GM18858 (cell line): ENCODE data around the gene CDHR1.

ENCODE experiments used
- ATAC-seq: cut with Tn5 transposase; IDR thresholded peaks from one replicate; pipeline ENCODE4 v1.9.1; 2021; ENCODE audit not compliant: unreplicated experiment

The CDHR1 gene

DNA sequence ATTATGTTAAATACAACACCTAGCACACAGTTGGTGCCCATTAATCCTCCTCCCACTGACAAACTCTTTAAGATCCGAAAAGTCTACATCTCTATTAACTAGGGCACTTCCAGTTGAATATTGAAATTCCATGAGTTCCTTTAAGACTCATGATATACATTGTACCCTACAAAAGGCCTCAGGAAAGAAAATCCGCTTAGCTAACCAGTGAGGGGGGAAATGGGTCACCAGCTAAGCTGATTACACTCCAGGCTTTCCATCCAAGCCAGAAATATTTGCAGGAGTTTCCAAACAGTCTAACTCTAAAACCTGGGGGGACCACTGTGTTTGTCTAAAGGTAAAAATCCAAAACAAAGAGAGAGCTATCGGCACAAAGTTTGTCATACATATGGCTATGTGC, 32.3 kb downstream of the CDHR1 start:
- ATAC-seq, result no peak

DNA sequence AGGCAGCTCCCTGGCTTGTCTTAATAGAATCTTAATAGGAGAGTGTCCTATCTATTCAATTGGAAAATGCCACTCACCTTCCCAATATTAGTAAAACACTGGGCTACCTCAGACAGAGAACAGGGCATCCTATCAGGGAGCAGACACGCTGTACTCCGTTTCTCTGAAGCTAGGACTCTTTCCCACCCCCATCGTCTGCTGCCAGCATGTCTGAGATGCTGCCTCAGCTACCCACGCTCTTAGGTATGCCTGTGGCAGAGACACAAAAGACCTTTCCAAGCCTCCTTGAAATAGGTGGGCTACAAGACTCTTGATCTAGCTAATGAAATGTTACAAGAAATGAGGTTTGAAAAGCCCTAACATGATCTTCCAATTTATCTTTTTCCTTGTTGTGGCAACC, 33.5 kb downstream of the CDHR1 start:
- ATAC-seq, result no peak

DNA sequence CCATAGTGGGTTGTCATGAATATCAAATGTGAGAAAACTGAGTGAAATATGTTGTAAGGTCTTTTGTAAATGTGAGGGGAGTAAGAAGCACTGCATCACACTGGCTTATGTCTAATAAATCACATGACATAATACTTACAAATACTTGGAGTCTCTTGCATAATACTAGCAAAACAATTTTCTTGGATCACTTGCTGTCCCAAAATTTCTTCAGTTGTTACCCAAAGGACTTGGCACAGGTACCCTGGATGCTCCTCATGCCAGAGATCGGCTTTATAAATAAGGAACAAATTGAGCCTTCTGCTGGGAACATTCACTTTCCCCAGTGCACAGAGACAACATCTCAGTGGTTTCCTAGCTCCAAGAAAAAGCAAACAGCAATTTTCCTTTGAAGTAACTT, 36.0 kb downstream of the CDHR1 start:
- no peak for ATAC-seq

DNA sequence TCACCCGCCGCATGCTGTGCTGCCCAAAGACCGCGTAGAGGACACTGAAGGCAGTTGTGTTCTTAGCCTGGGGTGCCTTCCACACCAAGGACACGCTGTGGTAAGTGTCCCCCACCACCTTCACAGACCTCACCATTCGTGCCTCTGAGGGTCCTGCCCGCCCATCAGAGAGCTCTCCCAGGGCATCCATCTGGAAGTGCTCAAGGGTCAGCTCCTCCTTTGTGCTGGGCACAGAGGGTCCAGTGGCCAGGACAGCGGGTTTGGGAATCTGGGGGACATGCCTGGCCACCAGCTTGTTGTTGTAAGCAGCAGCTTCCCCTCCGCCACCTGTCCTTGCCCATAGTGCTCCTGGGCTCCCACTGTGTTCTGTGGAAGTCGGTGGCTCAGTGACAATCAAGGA, 38.0 kb downstream of the CDHR1 start:
- ATAC-seq, result no peak

DNA sequence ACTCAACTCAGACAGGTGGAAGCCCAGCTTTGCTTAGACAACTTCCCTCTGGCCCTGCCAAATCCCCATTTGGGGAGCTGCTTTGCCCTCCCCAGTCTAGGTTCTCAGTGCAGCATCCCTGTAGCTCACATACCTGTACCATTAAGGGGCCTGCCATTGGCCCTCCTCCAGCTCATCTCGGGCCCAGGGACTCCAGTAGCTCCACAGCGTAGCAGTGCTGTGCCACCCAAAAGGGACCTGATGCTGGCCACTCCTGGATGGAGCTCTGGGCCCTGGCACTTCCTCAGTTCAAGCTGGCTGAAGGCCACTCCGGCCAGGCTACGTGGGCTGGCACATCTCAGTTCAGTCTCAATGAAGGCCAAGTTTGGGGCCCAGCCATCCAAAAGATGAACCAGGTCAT, 39.6 kb downstream of the CDHR1 start:
- no peak for ATAC-seq

DNA sequence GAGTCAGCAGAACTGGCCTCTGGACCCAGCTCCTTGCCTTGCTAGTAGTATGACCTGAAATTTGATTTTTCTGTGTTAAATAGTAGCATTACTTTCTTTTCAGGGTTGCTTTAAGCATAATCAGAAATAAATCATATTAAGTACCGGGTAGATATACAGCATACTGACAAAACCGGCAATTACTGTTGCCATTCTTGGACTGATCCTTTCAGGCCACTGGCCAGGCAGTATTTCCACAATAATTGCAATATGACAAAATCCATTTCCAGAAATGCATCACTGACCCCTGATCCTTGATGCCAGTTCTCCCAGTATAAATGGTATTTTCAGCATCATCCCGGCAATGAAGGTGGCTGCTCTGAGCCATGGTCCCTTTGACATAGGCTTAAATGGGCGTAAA, 40.1 kb downstream of the CDHR1 start:
- no peak for ATAC-seq

DNA sequence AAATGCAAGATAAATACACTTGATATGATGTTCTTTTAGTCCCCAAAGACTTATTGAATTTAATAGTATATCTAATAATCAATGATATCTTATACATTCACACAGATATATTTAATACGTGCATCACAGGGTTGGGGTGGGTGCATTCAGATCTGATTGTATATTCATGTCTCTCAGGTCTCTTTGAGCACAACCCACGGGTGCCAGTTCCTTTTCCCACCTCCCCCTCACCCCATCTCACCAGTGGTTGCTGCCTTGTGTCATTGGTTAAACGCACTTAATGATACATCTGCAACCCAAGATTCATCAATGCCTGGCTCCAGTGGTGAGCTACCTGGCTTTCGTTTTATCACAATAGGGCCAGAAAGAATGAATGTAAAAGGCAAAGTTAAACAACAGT, 40.8 kb downstream of the CDHR1 start:
- no peak for ATAC-seq

DNA sequence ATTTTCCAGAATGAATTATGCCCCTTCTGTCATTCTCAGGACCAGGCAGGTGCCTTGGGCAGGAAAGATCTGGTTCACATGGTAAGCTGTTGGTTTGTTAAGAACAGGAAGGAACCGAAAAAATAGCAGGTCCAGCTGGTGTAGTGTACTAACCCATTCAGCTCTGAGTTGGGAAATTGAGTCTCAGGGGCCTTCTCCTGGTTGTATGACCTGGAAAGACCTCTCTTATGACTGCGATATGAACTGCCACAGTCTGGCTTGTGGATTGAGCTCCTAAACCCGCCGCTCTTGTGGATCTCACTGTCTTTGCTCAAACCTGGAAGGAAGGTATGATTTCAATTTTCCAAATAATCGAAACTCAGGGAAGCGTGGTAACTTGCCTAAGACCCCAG, 42.5 kb downstream of the CDHR1 start:
- ATAC-seq, result no peak

DNA sequence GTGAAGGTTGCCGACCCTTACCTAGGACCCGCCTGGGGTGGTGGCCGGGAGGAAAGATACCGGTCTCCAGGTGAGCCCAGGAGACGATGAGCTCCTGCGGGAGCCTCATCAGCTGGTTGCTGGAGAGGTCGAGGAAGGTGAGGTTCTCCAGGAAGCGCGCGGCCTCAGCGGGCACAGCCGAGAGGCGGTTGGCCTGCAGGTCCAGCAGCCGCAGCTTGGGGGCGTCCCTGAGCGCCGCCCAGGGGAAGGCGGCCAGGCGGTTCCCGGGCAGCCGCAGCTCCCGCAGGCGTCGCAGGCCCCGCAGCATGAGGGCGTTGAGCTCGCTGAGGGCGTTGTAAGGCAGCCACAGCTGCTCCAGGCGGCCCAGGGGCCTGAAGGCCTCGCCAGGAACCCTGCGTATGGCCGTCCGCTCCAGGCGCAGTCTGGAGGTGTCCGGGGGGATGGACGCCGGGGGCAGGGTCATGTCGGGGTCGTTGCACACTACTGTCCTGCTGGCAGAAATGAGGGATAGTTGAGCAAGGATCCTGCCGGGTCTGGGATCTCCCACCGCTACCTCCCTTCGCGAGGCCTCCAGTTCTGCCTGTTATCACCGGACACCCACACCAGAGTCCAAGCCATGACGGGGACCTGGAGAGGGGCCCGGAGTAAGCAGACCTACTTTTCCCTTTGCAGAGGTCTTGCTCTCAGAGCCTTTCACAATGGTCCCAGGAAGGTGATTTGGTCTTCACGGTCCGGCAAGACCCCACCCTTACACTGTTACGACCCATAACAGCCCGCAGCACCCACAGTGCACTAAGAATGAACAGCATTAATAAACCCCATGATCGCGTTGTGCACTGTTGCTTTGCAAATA, 43.1 kb downstream of the CDHR1 start:
- ATAC-seq, result no peak

DNA sequence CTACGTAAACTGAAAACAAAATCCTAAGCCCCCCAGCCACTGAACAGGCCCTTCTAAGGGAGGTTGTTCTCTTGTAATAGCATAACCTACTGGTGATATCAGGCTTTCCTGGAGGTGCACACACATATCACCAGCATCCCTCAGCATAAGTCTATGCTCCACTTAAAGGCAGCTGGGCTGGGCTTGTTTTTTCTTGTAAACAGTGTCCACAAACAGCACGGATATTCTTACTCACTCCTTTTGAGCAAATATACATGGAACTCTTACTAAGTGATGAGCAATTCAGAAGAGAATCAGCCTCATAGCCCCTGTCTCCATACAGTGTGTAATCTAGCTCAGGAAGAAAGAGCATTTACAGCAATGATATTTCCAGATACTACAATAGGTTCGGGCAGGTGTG, 44.6 kb downstream of the CDHR1 start:
- ATAC-seq, result no peak

DNA sequence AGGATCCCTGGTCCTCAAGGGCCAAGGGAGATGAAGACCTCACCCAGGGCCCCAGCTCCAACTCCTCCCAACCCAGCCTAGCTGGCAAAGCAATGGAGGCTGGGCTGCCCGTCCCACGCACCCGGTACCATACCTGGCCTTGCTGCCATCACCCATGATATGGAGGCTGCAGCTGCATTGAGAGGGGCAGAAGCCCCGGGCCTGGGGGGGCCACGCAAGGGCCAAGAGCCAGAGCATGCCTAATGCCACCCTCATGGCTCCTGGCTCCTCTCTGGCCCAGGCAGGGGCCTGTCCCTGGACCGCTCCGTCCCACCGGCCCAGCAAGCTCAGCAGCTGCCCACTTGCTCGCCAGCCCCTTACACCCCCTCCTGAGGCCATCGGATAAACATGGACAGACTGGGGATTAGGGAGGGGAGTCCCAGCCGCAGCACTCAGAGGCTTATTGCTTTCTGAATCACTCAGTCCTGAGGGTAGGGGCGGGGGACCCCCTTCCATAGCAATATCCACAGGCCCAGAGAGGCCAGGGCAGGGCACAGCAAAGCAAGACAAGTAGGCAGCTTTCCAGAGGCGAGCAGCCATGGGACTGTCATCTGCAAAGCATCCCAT, 47.0 kb downstream of the CDHR1 start, which contains the start of gene LRIT1:
TSS of gene LRIT1 (minus strand) at position 362 of the 606 bp plus-strand sequence. CDS start at position 255, 107 bp downstream.
- no peak for ATAC-seq

DNA sequence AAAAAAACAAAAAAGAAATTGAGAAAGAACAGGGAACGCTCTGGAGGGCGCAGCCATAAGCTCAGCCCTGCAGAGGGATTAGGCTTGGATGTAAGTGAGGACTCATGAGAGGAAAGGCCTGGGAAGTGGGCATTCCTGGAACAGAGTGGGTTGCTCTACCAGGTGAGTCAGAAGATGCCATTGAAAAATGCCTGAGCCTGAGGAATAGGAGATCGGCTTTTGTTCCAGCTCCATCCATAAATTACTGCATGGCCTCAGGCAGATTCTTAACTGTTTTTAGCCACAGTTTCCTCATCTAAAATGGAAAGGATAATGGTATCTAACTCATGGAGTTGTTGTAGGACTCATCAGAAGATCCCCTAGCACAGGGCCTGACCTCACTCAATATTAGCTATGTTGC, 49.4 kb downstream of the CDHR1 start:
- no peak for ATAC-seq

DNA sequence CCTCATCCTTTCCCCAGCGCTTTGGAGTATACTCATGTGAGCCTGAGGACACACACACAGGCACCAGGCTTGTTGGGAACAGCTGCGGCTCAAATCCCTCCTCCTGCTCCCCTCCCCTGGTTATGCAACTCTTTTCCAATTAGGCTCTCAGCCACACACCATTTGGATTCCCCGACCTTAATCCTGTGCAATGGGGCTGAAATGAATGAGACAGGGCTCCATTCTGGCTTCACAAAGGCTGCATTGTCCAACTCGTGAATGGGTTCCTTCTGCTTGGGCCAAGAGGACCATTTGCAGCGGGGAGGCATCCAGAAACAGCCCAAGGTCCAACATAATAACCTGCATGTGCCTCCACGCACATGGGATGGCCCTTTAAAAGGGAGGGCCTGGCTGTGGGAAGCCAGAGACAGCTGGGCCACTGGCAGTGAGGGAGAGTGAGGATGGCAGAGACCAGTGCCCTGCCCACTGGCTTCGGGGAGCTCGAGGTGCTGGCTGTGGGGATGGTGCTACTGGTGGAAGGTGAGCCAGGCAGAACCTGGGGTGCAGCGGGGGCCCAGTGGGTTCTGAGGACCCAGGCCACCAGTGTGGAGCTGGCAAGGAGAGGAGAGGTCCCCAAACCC, 50.4 kb downstream of the CDHR1 start, which contains the start of gene RGR:
TSS of gene RGR (plus strand) at position 403 of the 620 bp plus-strand sequence. CDS start at position 441, 38 bp downstream.
- no peak for ATAC-seq

DNA sequence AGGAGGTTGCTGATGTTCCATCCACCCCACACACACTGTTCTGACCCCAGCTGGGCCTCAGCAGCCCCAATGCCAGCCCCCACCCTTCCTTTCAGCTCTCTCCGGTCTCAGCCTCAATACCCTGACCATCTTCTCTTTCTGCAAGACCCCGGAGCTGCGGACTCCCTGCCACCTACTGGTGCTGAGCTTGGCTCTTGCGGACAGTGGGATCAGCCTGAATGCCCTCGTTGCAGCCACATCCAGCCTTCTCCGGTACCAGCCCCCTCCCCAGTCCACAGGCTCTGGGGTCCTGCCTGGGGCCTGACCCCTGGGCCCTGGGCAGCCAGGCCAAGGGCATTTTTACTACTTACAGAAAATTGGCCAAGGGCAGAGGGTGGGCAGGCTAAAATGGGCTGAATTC, 53.2 kb downstream of the CDHR1 start:
- no peak for ATAC-seq

DNA sequence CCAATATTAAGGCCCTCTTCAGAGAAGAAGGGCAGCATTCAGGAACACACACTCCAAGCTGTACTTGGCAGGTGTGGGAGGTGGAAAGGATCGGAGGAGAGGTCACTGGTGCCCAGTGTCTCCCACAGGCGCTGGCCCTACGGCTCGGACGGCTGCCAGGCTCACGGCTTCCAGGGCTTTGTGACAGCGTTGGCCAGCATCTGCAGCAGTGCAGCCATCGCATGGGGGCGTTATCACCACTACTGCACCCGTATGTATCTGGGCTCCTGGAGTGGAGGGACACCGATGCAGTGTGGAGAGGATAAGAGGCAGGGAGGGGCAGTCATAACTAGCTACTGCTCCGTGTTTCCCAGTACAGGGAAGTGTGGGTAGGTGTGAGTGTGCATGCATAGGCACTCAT, 54.5 kb downstream of the CDHR1 start:
- ATAC-seq, result no peak

DNA sequence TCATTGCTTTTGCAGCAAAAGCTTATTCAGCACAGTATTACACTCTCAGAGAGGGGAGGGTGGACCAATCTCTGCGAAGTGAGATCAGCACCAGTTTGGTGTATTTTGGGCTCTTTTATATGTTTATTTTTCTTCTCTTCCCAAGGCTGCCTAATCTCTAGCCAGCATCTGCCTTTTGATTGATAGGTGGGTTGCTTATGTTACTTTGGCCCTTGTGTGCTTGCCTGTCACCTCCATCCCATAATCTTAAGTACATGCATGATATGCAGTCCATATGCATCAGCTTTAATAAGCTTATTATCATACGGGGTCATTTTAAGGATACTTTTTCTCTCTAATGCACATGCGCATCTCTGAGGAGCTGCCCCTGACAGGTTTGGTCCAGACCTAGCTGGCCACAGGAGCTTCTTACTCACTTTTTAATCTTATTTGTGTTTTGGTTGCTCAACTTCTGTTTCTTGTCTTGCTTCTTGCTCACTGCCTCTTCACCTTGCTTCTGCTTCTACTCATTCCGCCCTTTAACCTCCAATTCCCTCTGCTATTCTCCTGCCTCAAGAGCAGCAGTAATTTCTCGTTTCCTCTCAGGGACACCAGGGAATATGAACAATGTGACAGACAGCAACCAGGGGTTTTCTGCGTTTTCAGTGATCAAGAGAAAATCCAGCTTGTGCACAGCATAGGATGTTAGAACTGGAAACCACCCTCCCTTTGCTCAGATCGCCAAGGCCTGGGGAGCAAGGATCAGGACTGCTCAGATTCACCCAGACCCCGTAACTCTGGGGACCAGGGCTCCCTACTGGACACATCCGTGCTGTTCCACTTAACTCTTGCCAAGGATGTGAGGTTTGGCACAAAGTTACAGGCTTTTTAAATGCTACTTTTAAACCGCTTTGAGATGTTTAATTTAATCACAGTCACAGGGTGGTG, 60.5 kb downstream of the CDHR1 start:
- ATAC-seq, result no peak

DNA sequence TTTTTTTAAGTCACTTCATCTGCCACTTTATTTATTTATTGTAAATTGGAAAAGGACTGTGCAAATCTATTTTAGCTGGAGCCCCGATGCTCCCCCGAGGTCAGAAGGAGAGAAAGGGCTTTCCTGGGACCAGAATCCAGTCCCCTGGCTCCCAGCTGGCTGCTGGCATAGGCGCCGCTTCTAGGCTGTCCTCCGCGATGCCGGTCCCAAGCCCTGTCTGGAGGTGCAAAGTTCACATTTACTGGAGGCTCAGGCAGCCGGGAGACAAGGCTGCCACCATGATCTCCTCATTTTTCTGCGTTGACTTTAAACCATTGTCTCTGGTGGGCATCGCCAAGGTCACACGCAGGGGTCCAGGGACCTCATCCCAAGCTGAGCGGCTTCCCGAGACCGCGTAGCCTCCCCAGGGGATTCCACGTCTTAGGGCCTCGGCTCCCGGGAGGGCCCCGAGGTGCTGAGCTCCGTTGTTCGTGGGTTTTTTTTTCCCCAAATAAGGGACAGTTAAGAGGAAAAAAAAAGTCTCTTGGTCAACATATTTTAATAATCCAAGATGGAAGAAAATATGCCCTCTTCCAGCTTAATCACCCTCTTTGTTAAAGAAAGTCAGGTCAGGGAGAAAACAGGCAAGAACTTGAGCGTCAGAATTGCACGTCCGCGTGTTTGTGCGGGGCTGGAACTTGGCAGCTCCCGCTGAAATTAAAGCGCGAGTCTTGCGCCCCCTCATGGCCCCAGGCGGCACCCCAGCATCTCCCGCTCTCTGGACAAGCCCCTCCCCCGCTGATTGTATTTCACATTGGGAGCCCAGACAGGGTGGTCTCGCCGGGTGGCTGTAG, 62.4 kb downstream of the CDHR1 start:
- no peak for ATAC-seq

DNA sequence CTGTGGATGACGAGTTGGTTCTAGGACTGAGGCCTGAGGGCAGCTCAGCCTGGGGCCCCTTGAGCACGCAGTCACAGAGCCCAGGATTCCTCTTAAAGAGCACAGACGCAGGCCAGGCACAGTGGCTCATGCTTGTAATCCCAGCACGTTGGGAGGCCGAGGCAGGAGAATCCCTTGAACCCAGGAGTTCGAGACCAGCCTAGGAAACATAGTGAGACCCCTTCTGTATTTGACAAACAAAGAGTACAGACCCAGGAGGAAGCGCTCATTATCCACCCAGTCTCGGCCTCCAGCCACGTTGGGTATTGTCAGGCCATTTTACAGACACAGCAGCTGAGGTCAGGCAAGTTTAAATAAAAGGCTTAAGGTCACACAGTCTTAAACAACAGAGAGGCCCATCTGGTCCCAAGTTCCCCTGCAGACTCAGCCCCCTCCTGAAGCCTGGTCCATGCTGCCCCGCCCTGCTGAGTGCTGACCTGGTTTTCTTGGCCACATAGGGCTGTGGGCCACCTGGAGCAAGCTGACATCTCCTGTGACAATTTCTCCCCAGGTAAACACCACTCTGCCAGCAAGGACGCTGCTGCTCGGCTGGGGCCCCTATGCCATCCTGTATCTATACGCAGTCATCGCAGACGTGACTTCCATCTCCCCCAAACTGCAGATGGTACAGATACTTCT, 63.1 kb downstream of the CDHR1 start:
- no peak for ATAC-seq

DNA sequence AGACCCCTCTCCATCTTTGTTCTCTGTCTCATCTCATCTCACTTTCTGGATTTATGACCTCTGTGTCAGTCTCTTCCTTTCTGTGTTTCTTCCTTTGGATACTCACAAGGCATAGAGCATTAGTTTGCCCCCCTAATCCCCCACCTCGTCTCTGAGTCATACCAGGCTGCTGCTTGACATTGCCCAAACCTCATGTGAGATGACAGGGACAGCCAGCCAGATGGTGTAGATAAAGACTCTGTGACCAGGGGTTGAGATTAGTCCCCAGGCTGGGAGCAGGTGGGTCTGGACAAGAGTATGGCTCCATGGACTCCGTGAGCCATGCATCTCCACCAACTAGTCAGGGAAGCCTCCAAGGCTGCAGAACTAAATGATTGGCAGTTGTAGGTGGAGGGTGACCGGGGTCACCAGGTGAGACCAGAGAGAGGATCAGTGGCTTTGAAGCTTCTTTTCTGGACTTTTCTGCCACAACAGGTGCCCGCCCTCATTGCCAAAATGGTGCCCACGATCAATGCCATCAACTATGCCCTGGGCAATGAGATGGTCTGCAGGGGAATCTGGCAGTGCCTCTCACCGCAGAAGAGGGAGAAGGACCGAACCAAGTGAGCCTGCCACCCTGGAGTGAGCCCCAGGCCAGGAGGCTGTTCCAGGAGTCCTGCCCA, 63.8 kb downstream of the CDHR1 start:
- ATAC-seq, result no peak
